Stimulated activated CD4-positive, alpha-beta T cell treated with anti-CD3 and anti-CD28 coated beads, TNF-alpha, amount 100 ng/mL, for 48 hours (primary cell): Measurements from ENCODE around the gene ESR1.

ENCODE experiments used
- DNase-seq, 3 donors: peaks; one replicate each; pipeline ENCODE4 v3.0.0-alpha.2; 2020; ENCODE audit warnings: low read depth in 3 of 3

The ESR1 gene

GRCh38 chr6:152094276-152094675 lies 286.8 kb downstream of the ESR1 start:
- DNase-seq: no peak

- peak in 2 of 3 donors; percentile 1 to 19 for DNase-seq
Observed at GRCh38 chr6:152094992-152095592, 287.6 kb downstream of the ESR1 start.

GRCh38 chr6:152096863-152097496 lies 289.5 kb downstream of the ESR1 start:
- no peak for DNase-seq

GRCh38 chr6:152098683-152099082 lies 291.2 kb downstream of the ESR1 start:
- DNase-seq: no peak

GRCh38 chr6:152099446-152100182 lies 292.1 kb downstream of the ESR1 start:
- DNase-seq: no peak

- DNase-seq: no peak
Observed at GRCh38 chr6:152100183-152100618, 292.7 kb downstream of the ESR1 start.

GRCh38 chr6:152107973-152108372 lies 300.5 kb downstream of the ESR1 start:
- no peak for DNase-seq

GRCh38 chr6:152110886-152111820 lies 303.7 kb downstream of the ESR1 start:
- no peak for DNase-seq

GRCh38 chr6:152112491-152113261 lies 305.2 kb downstream of the ESR1 start:
- DNase-seq: no peak

- DNase-seq: no peak
Observed at GRCh38 chr6:152117156-152118133, 310.0 kb downstream of the ESR1 start.

GRCh38 chr6:152118224-152118623 lies 310.7 kb downstream of the ESR1 start:
- DNase-seq: no peak

- DNase-seq: no peak
Observed at GRCh38 chr6:152118678-152119077, 311.2 kb downstream of the ESR1 start.

GRCh38 chr6:152119831-152120230 lies 312.3 kb downstream of the ESR1 start:
- no peak for DNase-seq

- no peak for DNase-seq
Observed at GRCh38 chr6:152121910-152122309, 314.4 kb downstream of the ESR1 start.

- DNase-seq: no peak
Observed at GRCh38 chr6:152122434-152122833, 315.0 kb downstream of the ESR1 start.

- no peak for DNase-seq
Observed at GRCh38 chr6:152123076-152123475, 315.6 kb downstream of the ESR1 start.

- DNase-seq: no peak
Observed at GRCh38 chr6:152124429-152125074, 317.1 kb downstream of the ESR1 start.

GRCh38 chr6:152127432-152128165 lies 320.1 kb downstream of the ESR1 start:
- no peak for DNase-seq

- no peak for DNase-seq
Observed at GRCh38 chr6:152129691-152130151, 322.2 kb downstream of the ESR1 start.
